MM.1S (cell line): ENCODE measurements around the gene COL26A1.

Experiments used
- DNase-seq: peaks from one replicate; pipeline ENCODE4 v3.0.0-alpha.2; 2015
- H2AFZ ChIP-seq: fragments of 300-600 bp; sonication (generic); 2 replicates; pipeline ENCODE4 v1.6.0; 2016; ENCODE audit warnings: antibody characterized with exemption, low read length
- H3F3A ChIP-seq: fragments of 300-600 bp; sonication (generic); 2 replicates; pipeline ENCODE4 v1.6.1; 2016; ENCODE audit warnings: mild to moderate bottlenecking, antibody characterized with exemption, low read length, moderate library complexity, mixed read lengths; ENCODE audit not compliant: insufficient read depth
- H3K27ac ChIP-seq: fragments of 300-600 bp; sonication (generic); 2 replicates; pipeline ENCODE4 v1.5.1; 2016; ENCODE audit warnings: mild to moderate bottlenecking, low read length
- H3K27me3 ChIP-seq: fragments of 300-600 bp; sonication (generic); replicated peaks from 2 replicates; pipeline ENCODE4 v1.6.0; 2016; ENCODE audit warnings: low read length; ENCODE audit not compliant: insufficient read depth
- H3K36me3 ChIP-seq: fragments of 300-600 bp; sonication (generic); replicated peaks from 2 replicates; pipeline ENCODE4 v1.6.1; 2016; ENCODE audit warnings: mild to moderate bottlenecking, low read length, mixed read lengths; ENCODE audit not compliant: insufficient read depth
- H3K4me1 ChIP-seq: fragments of 300-600 bp; sonication (generic); 2 replicates; pipeline ENCODE4 v1.6.1; 2016; ENCODE audit warnings: low read length, mixed read lengths
- H3K4me2 ChIP-seq: fragments of 300-600 bp; sonication (generic); 2 replicates; pipeline ENCODE4 v1.6.0; 2016; ENCODE audit warnings: low read depth, low read length
- H3K4me3 ChIP-seq: fragments of 300-600 bp; sonication (generic); 2 replicates; pipeline ENCODE4 v1.5.1; 2016; ENCODE audit warnings: low read length, mixed read lengths
- H3K79me2 ChIP-seq: fragments of 300-600 bp; sonication (generic); 2 replicates; pipeline ENCODE4 v1.6.1; 2016; ENCODE audit warnings: mixed run types, low read length, mixed read lengths
- H3K9ac ChIP-seq: fragments of 300-600 bp; sonication (generic); 2 replicates; pipeline ENCODE4 v1.6.1; 2016; ENCODE audit warnings: low read length, mixed read lengths
- H3K9me2 ChIP-seq: fragments of 300-600 bp; sonication (generic); replicated peaks from 2 replicates; pipeline ENCODE4 v1.6.1; 2016; ENCODE audit warnings: mild to moderate bottlenecking, low read length, mixed read lengths; ENCODE audit not compliant: insufficient read depth
- H3K9me3 ChIP-seq: fragments of 300-600 bp; sonication (generic); replicated peaks from 2 replicates; pipeline ENCODE4 v1.6.1; 2016; ENCODE audit warnings: mild to moderate bottlenecking, low read length, mixed read lengths; ENCODE audit not compliant: insufficient read depth
- H4K20me1 ChIP-seq: fragments of 300-600 bp; sonication (generic); 2 replicates; pipeline ENCODE4 v1.6.1; 2016; ENCODE audit warnings: mild to moderate bottlenecking, low read length, moderate library complexity, mixed read lengths; ENCODE audit not compliant: insufficient read depth
- CTCF ChIP-seq: fragments of 300-600 bp; sonication (generic); IDR thresholded peaks from 2 replicates; pipeline ENCODE4 v1.5.1; 2016; ENCODE audit warnings: antibody characterized with exemption, low read length, mixed read lengths
- EZH2 ChIP-seq: fragments of 300-600 bp; sonication (generic); optimal IDR thresholded peaks from 2 replicates; pipeline ENCODE3; 2017; ENCODE audit warnings: low read depth, mild to moderate bottlenecking, antibody characterized with exemption, low read length, mixed read lengths
- EZH2phosphoT487 ChIP-seq: fragments of 300-600 bp; sonication (generic); IDR thresholded peaks from 2 replicates; pipeline ENCODE4 v1.6.1; 2018; ENCODE audit warnings: antibody characterized with exemption, low read length

The COL26A1 gene

GRCh38 chr7:101511965-101512364 is 149.3 kb downstream of the COL26A1 start:
- H3F3A ChIP-seq: no peaks in the 10 kb centered on the region
- H3K27me3 ChIP-seq: peaks cover 83% of the 10 kb centered on the region
- no peaks in the 10 kb centered on the region for H3K36me3 ChIP-seq
- no peak for DNase-seq
- no peaks in the 10 kb centered on the region for H3K79me2 ChIP-seq
- 0 out of 2 replicates have a peak, but pooled peaks cover 3% of the 10 kb centered on the region for H3K4me1 ChIP-seq
- H4K20me1 ChIP-seq: no peaks in the 10 kb centered on the region
- H3K9me2 ChIP-seq: no peaks in the 10 kb centered on the region
- no peak overlapping the region for H3K9ac ChIP-seq
- H3K4me2 ChIP-seq: no peak overlapping the region
- TF ChIP-seq EZH2phosphoT487: no peak
- TF ChIP-seq EZH2: no peak
- no peak overlapping the region for H3K4me3 ChIP-seq
- H3K27ac ChIP-seq: no peak overlapping the region
- H3K9me3 ChIP-seq: no peaks in the 10 kb centered on the region
- no peak overlapping the region for H2AFZ ChIP-seq

DNA sequence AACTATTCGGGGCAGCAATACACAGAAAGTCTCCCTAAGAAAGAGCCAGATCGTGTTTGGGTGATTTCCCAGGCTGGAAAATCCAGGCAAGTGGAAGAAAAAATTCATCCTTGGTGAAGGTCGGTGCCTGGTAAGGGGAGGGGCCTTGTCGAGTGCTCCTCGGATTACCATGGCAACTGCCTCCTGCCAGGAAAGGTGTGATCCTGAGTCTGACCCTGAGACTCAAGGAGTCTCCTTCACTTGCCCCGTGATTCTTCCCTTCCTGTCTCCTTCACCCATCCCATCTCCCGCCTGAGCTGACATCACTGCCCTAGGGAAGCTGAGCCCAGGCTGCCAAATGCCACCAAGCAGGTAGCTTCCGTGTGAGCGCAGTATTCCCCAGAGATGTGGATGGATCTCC is 154.2 kb downstream of the COL26A1 start:
- Histone ChIP-seq H3K79me2 (no peaks in the 10 kb centered on the region), H3K36me3 (no peaks in the 10 kb centered on the region), H3K27me3 (peaks cover 90% of the 10 kb centered on the region), H3K4me1 (0 out of 2 replicates have a peak, but pooled peaks cover 3% of the 10 kb centered on the region), H3K27ac (no peak overlapping the region), H3K4me2 (no peak overlapping the region), H3K9me3 (no peaks in the 10 kb centered on the region), H3K9ac (no peak overlapping the region), H3K4me3 (no peak overlapping the region), H3F3A (no peaks in the 10 kb centered on the region), H3K9me2 (no peaks in the 10 kb centered on the region), H4K20me1 (no peaks in the 10 kb centered on the region), H2AFZ (no peak overlapping the region)
- TF ChIP-seq CTCF (no peak), EZH2 (no peak), EZH2phosphoT487 (no peak)
- no peak for DNase-seq

GRCh38 chr7:101517304-101517703 is 154.6 kb downstream of the COL26A1 start:
- H3K4me2 ChIP-seq: no peak overlapping the region
- no peak for DNase-seq
- H3K27me3 ChIP-seq: peaks cover 90% of the 10 kb centered on the region

More at GRCh38 chr7:101517304-101517703, 154.6 kb downstream of the COL26A1 start:
- H2AFZ ChIP-seq: no peak overlapping the region
- H4K20me1 ChIP-seq: no peaks in the 10 kb centered on the region
- H3K27ac ChIP-seq: no peak overlapping the region
- TF ChIP-seq EZH2: no peak
- no peak for TF ChIP-seq EZH2phosphoT487
- no peak for TF ChIP-seq CTCF
- H3K4me1 ChIP-seq: no peaks in the 10 kb centered on the region
- no peaks in the 10 kb centered on the region for H3K9me2 ChIP-seq
- H3F3A ChIP-seq: no peaks in the 10 kb centered on the region
- no peak overlapping the region for H3K4me3 ChIP-seq
- no peaks in the 10 kb centered on the region for H3K9me3 ChIP-seq
- no peak overlapping the region for H3K9ac ChIP-seq
- H3K79me2 ChIP-seq: no peaks in the 10 kb centered on the region
- no peaks in the 10 kb centered on the region for H3K36me3 ChIP-seq
